Neural cell (in vitro differentiated cells): ENCODE results near the gene AMOTL2.

Source experiments
- CTCF ChIP-seq: fragments of 450-650 bp; IDR thresholded peaks from 2 replicates; pipeline ENCODE4 v1.5.1; 2014; ENCODE audit warnings: antibody characterized with exemption, mild to moderate bottlenecking, moderate library complexity; ENCODE audit not compliant: poor library complexity, severe bottlenecking
- EP300 ChIP-seq: fragments of 450-650 bp; conservative IDR thresholded peaks from 2 replicates; pipeline ENCODE4 v1.6.1; 2014; ENCODE audit warnings: antibody characterized with exemption, mild to moderate bottlenecking, moderate library complexity; ENCODE audit not compliant: poor library complexity, severe bottlenecking
- EZH2 ChIP-seq: fragments of 200-600, 300-800 bp; shearing (Covaris generic), sonication (generic); IDR thresholded peaks from 2 replicates; pipeline ENCODE4 v1.6.1; 2014; ENCODE audit warnings: antibody characterized with exemption, low read length, borderline replicate concordance, mild to moderate bottlenecking; ENCODE audit not compliant: insufficient read depth, poor library complexity, severe bottlenecking
- MXI1 ChIP-seq: fragments of 450-650 bp; conservative IDR thresholded peaks from 2 replicates; pipeline ENCODE4 v1.6.1; 2014; ENCODE audit warnings: antibody characterized with exemption, mild to moderate bottlenecking; ENCODE audit not compliant: poor library complexity, severe bottlenecking
- POLR2AphosphoS5 ChIP-seq: IDR thresholded peaks from 2 replicates; pipeline ENCODE4 v1.6.1; 2012
- RAD21 ChIP-seq: fragments of 450-650 bp; conservative IDR thresholded peaks from 2 replicates; pipeline ENCODE4 v1.6.1; 2014; ENCODE audit warnings: antibody characterized with exemption, mild to moderate bottlenecking, moderate library complexity
- REST ChIP-seq: IDR thresholded peaks from 2 replicates; pipeline ENCODE4 v1.6.1; 2012; ENCODE audit warnings: borderline replicate concordance
- SMC3 ChIP-seq: fragments of 450-650 bp; conservative IDR thresholded peaks from 2 replicates; pipeline ENCODE4 v1.6.1; 2014; ENCODE audit warnings: antibody characterized with exemption, mild to moderate bottlenecking, moderate library complexity; ENCODE audit not compliant: poor library complexity
- TAF1 ChIP-seq: IDR thresholded peaks from 2 replicates; pipeline ENCODE4 v1.6.1; 2012; ENCODE audit warnings: low read depth

DNA sequence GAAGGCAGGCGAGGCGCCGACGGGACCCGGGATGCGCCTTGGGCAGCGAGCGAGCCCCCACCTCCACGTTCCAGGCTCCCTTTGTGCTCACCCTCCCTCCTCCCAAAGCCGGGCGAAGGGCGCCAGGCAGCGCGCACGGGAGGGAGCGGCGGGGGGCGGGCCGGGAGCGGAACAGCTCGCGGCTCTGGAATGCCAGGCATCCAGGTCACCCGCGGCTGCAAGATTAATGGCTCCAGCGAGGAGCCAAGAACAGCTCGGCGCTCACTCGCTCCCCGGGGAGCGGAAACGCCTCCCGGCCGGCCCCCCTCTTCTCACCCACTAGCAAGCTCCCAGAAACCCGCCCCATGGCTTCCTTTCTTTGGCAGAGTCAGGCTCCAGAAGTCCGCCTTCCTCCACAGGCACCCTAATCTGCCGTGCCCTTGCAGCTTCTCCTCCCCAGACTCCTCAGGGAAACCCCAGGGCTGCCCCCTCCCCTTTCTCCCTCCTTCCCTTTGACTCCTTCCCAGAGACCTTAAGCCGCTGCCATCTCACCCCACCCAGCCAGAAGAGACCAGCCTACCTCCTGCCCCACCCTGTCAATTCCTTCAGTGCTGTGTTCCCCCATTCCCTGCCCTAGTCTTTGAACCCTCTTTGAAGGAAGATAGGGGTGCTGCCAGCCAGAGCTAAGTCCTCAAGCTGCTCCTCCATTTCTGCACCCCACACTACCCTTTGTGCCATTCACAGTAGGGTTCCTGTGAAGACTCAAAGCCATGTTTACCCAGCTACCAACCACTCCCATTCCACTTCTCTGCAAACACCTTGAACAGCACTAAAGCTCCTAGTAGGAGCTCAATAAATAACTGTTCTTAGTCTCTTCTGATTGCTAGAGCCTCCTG, 9.9 kb downstream of the AMOTL2 start:
- TF ChIP-seq CTCF: no peak
- TF ChIP-seq EZH2: no peak
- no peak for TF ChIP-seq POLR2AphosphoS5
- TF ChIP-seq REST: no peak
- TF ChIP-seq RAD21: no peak
- TF ChIP-seq SMC3: no peak
- TF ChIP-seq MXI1: no peak
- TF ChIP-seq EP300: no peak
- no peak for TF ChIP-seq TAF1
